GM21717 (cell line): ENCODE measurements around the gene XRCC3.
A peak's percentile ranks its signal among the peaks of the same experiment; 100 is the strongest.
"Not testable (repeated sequence)": the region's sequence is repeated elsewhere in the genome, so short reads cannot be mapped to it uniquely, and the experiment has no call there.

Experiments
- ATAC-seq: cut with Tn5 transposase; IDR thresholded peaks from one replicate; pipeline ENCODE4 v1.9.1; 2021; ENCODE audit warnings: mild to moderate bottlenecking, moderate library complexity; ENCODE audit not compliant: unreplicated experiment

Gene XRCC3

GRCh38 chr14:103696466-103697071 is 18.7 kb downstream of the XRCC3 start:
- ATAC-seq: no peak

- ATAC-seq: no peak
These were observed 19.2 kb downstream of the XRCC3 start for GRCh38 chr14:103696070-103696402.

GRCh38 chr14:103695296-103696069 is 19.8 kb downstream of the XRCC3 start:
- no peak for ATAC-seq

DNA sequence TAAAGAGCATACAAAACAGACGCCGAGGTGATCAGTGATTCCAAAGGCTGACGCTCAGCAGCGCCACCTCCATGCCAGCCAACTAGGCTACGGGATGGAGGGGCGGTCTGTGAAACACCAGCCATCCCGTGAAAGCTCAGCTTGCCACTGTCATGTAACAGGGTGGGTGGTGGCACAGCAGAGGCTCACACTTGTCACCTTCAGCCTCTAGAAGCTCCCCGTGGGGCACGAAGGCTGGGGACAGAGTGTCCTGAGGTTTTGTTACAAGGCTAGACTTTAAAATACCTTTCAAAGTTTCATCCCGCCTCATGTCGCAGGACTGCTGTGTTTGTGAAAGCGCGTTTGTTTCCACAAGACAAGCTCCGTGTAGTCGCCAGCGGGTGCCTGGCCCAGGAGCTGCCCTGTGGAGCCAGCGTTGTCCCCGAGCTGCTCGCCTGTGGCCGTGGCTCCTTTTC is 20.7 kb downstream of the XRCC3 start:
- ATAC-seq: no peak

DNA sequence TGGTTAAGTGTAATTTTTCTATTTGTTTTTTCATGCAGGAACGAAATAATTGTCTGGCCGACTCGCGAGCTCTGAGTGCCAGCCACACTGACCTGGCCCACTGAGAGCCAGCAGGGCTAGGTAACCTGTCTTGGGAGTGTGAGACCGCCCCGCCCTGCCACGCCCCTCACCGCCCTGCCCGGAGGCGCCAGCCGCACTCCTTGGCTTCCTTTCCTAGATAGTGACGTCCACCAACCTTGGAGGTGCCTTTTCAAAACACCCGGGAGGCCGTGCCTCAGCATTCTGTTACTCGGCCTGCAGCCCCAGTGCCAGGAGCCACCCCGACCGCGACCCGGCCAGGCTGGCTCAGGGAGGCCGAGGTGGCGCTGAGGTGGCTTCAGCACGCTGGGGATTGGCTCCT is 21.7 kb downstream of the XRCC3 start:
- no peak for ATAC-seq

DNA sequence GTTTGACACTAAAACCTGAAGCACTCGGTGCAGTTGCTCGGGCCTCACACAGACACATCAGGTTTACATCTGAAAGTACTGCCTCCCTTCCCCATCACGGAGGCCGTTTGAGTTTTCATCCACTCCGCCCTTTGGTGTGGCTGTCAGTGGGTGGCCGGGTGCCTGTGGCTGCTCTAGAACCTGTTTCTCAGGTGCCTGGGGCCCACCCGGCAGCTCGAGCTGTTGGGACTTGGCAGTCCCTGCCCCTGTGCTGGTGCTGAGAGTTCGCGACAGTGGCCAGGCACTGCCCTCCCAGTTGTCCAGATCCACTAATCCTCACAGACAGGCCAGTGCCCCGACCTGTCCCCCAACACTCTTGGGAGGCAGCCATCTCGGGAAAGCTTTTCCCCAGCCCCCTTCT is 22.4 kb downstream of the XRCC3 start:
- no peak for ATAC-seq

GRCh38 chr14:103692159-103692558 is 23.1 kb downstream of the XRCC3 start:
- ATAC-seq: no peak

DNA sequence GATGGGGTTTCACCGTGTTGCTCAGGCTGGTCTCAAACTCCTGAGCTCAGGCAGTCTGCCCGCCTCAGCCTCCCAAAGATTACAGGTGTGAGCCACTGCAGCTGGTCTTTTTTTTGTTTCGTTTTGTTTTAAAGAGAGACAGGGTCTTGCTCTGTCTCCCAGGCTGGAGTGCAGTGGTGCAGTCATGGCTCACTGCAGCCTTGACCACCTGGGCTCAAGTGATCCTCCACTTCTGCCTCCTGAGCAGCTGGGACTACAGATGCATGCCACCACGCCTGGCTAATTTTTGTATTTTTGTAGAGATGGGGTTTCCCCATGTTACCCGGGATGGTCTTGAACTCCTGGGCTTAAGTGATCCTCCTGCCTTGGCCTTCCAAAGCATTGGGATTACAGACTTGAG is 23.6 kb downstream of the XRCC3 start:
- ATAC-seq: not testable (repeated sequence)

GRCh38 chr14:103690332-103690731 is 24.9 kb downstream of the XRCC3 start:
- no peak for ATAC-seq

DNA sequence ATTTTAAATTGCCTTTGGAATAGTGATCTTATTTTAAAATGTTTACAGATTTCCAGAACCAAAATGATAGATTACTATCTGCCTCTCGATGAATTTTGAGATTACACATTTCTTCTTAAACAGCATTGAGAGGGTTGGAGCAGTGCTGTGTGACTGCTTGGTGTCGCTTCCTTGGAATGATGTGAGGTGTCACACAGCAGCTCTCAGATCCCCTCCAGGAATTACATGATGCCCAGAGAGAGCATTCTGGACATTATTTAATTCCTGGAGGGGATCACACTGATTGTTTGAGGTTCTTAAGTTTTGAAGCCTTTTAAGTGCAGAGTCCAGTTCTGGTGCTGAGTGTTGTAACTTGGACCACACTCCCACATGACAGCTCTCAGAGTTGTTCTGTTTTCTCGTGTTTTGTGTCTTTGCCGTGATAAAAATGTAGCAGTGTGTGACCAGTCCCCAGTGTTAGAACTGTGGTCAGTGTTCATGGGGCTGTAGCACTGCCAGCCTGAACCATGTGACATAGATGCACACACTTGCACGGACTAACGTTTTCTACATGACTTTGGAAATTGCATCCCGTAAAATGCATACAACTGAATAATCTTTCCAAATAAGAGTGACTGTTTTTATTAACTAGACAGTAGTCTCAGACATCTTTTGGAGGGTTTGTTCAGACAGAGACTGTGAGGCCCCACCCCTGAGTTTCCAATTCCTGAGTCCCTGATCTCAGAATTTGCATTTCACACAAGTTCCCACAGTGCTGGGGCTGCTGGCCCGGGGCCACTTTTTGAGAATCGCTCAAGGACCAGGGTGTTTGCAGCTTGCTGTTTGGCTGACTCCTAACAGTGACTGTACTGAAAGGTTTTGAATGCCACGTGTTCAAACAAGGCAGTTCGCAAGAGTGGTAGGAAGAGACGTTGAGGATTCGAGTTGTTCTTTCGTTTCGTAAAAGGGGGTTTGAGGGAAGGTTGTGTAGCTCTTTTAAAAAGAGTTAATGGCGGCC is 26.0 kb downstream of the XRCC3 start:
- ATAC-seq: peak; percentile 59

- ATAC-seq: no peak
These were observed 26.8 kb downstream of the XRCC3 start for GRCh38 chr14:103688441-103688840.

DNA sequence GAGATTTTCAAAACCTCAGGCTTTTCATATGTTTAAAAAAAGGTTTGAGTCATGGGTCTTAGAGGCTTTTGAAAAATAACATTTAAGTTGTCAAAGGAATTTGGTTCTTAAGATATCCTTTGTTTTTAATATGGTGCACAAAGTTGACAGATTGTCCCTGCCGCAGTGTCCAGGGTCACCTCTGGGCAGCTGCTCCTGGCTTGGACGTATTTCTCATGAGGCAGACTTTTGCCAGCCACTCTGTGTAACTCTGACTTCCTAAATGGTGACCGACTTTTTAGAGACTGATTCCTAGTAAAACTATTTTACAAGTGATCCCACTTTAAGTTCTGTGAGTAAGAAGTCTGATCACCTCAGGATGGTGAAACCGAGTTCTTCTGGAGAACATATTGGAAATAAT is 27.5 kb downstream of the XRCC3 start:
- ATAC-seq: no peak

DNA sequence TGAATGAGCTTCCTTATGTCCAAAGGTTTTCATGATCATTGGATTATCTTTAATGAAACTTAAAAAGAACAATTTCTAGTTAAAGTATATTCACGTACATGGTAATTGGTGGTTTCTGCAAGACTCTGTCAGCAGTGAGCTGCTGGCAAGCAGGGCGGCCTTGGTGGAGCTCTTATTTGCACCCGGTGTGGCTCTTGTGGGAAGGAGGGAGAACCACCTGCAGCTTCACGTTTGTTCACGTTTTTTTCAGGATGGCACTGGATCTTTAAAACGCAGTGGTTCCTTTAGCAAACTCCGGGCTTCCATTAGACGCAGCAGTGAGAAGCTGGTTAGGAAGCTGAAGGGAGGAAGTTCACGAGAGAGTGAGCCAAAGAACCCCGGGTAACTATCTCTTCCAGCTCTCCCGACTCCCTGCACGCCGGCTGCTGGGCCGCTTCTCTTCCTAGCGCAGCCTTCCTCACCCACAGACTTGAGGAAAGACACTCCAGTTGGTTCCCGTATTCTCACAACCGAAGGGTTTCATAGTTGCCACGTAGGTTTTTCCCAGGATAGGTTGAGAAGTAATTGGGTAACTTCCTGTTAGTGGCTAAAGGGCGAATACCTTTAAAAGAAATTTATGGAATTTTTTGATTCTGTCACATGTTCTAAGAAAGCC is 28.3 kb downstream of the XRCC3 start:
- ATAC-seq: no peak

DNA sequence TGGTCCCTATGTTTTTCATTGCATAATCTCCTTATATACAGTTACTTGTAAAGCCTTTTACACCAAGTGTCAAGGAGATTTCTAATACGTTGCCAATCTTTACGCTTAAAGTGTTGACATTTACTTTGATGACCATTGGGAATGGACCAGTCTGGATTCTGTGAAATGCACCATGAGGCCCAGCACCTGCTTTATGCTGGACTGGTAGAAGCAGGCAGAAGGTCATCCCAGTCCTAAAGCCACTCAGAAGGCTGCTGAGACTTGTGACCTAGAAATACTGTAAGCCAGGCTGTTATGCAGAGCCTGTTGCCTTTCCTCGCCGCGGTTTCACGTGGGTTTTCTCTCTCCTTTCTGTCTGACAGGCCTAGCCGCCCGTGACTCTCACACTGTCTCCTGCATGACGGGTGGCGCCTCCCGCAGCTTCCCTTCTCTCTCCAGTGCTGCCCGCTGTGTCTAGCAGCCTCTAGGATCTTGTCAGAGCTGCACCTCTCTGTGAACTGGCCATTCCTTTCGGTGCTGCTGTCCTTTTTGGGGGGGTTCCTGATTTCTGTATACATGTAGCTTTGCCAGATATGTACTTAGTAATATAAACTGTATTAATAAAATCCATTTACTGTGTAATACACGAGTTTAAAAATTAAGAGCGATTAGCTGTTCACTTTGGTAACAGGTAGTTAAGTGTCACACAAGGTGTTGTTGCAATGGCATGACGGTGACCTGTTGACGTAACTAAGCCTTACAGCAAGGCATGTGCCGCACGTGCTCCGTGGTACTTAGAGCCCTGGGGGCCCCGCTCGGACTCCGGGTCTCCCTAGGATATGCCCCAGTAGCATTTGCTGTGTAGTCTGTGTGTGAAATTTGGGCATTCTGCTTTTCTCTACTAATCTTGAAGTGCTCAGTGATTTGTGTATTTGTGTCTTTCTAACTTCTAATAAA is 29.7 kb downstream of the XRCC3 start:
- ATAC-seq: no peak

GRCh38 chr14:103684871-103685270 is 30.4 kb downstream of the XRCC3 start:
- no peak for ATAC-seq

DNA sequence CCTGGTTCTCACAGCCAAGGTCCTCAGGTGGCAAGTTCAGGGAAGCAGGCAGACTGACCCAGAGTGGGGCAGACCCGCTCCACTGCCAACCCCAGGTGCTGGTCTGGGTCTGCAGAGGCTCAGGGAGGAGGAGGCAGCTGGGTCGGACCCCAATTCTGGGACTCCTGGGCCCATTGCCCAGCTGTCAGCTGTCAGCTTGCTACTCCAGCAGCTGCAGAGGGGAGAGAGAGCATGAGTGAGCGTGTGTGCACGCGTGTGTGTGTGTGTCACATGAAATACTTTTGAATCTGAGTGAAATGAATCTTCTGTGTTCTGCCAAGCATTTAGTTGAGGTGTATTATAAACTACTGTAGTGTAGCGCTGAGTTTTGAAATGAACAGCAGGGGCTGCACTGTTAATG is 30.8 kb downstream of the XRCC3 start:
- ATAC-seq: no peak

DNA sequence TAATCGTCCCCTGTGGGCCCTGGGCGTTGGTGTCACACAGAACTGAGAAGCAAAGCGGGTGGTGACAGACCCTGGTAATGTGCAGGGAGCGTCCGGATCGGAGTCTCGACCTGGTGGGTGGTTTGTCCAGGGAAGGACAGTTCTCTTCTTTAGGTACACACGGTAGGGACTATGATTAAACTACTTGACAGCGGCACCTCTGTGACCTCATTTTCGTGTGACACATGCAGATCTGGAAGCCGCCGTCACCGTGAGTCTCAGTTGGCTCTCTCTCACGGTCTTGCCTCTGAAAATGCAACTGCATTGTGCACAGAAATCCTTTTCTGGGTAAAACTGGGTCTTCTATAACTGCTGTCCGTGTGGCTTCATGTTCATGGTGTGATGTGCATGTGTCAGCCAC is 32.1 kb downstream of the XRCC3 start:
- no peak for ATAC-seq

GRCh38 chr14:103680491-103681231 is 34.6 kb downstream of the XRCC3 start:
- ATAC-seq: no peak

- no peak for ATAC-seq
These were observed 35.9 kb downstream of the XRCC3 start for GRCh38 chr14:103679351-103679750.
